GM12878 (cell line): ENCODE measurements around the gene HMCES. TPM values are rescaled to one million over a fixed set of nuclear protein-coding genes. Genes with fewer than 3 reads are reported as not detected.

Source experiments
- ATF7 ChIP-seq: fragments of 450-650 bp; IDR thresholded peaks from 2 replicates; pipeline ENCODE4 v1.6.1; 2016; ENCODE audit warnings: low read depth, mild to moderate bottlenecking
- CBFB ChIP-seq: IDR thresholded peaks from 2 replicates; pipeline ENCODE4 v1.6.1; 2016; ENCODE audit warnings: antibody characterized with exemption, low read depth
- EED ChIP-seq: sonication (generic); IDR thresholded peaks from 2 replicates; pipeline ENCODE4 v1.6.1; 2016; ENCODE audit warnings: antibody characterized with exemption, low read depth
- FOXK2 ChIP-seq: fragments of 450-650 bp; IDR thresholded peaks from 2 replicates; pipeline ENCODE4 v1.6.1; 2017; ENCODE audit warnings: mild to moderate bottlenecking, moderate library complexity
- GATAD2B ChIP-seq: fragments of 450-650 bp; conservative IDR thresholded peaks from 2 replicates; pipeline ENCODE4 v1.6.1; 2017; ENCODE audit warnings: low read depth, mild to moderate bottlenecking, moderate library complexity
- IRF4 ChIP-seq: IDR thresholded peaks from 2 replicates; pipeline ENCODE4 v1.6.1; 2011; ENCODE audit warnings: low read depth, low read length
- MTA3 ChIP-seq: IDR thresholded peaks from 2 replicates; pipeline ENCODE4 v1.6.1; 2012; ENCODE audit warnings: low read length, inconsistent platforms, borderline replicate concordance
- MXI1 ChIP-seq: fragments of 150-350 bp; IDR thresholded peaks from 2 replicates; pipeline ENCODE4 v1.6.1; 2011; ENCODE audit warnings: low read depth, mild to moderate bottlenecking, inconsistent platforms, low read length, improper control_type of control experiment
- NBN ChIP-seq: fragments of 450-650 bp; IDR thresholded peaks from 2 replicates; pipeline ENCODE4 v1.6.1; 2016
- NR2F1 ChIP-seq: fragments of 450-650 bp; conservative IDR thresholded peaks from 2 replicates; pipeline ENCODE4 v1.6.1; 2017; ENCODE audit warnings: mild to moderate bottlenecking
- PAX5 ChIP-seq: IDR thresholded peaks from 2 replicates; pipeline ENCODE4 v1.6.1; 2011; ENCODE audit warnings: low read depth, low read length, borderline replicate concordance
- POU2F2 ChIP-seq: IDR thresholded peaks from 3 replicates; pipeline ENCODE4 v1.6.1; 2011; ENCODE audit warnings: low read depth, mild to moderate bottlenecking, low read length, borderline replicate concordance
- RAD51 ChIP-seq: fragments of 450-650 bp; IDR thresholded peaks from 2 replicates; pipeline ENCODE4 v1.6.1; 2016; ENCODE audit warnings: moderate library complexity, mild to moderate bottlenecking, inconsistent platforms
- RFX5 ChIP-seq: IDR thresholded peaks from 2 replicates; pipeline ENCODE4 v1.6.1; 2011; ENCODE audit warnings: low read depth, low read length, improper control_type of control experiment
- SIN3A ChIP-seq: IDR thresholded peaks from 2 replicates; pipeline ENCODE4 v1.6.1; 2012; ENCODE audit warnings: low read depth, low read length, improper control_type of control experiment
- SMC3 ChIP-seq: IDR thresholded peaks from 2 replicates; pipeline ENCODE4 v1.6.1; 2011; ENCODE audit warnings: low read length, improper control_type of control experiment, borderline replicate concordance
- STAT3 ChIP-seq: IDR thresholded peaks from 2 replicates; pipeline ENCODE4 v1.6.1; 2011; ENCODE audit warnings: low read depth, low read length, improper control_type of control experiment
- TAF1 ChIP-seq: IDR thresholded peaks from 2 replicates; pipeline ENCODE4 v1.6.1; 2011; ENCODE audit warnings: mild to moderate bottlenecking, low read depth, low read length, borderline replicate concordance
- ZNF384 ChIP-seq: IDR thresholded peaks from 2 replicates; pipeline ENCODE4 v1.6.1; 2012; ENCODE audit warnings: low read depth, mild to moderate bottlenecking, low read length, improper control_type of control experiment, borderline replicate concordance
- ZSCAN29 ChIP-seq: fragments of 450-650 bp; IDR thresholded peaks from 2 replicates; pipeline ENCODE4 v1.6.1; 2017; ENCODE audit warnings: mild to moderate bottlenecking, moderate library complexity
- polyA plus RNA-seq, 11 experiments: library from polyadenylated mRNA; depleted of rRNA in 4 of 11; unstranded in 6 of 11; stranded (reverse) in 5 of 11; fragments of >200 nt; fragmentation: Nextera tagmentation in 4 of 11; fragmentation: Illumina TruSeq in 1 of 11; extraction: Ambion mirVana in 4 of 11; extraction: Trizol in 1 of 11; gene quantifications; 1 replicate in 1 of 11; 2 replicates in 10 of 11; pipeline versions ENCODE4 v1.2.1 to v1.2.3, GENCODE V29; 2011 to 2016; ENCODE audit warnings: inconsistent platforms in 2 of 11, missing spikeins in 2 of 11, low read depth in 1 of 11
- total RNA-seq, 4 experiments: library from RNA; depleted of rRNA in 3 of 4; stranded (reverse); fragments of >200 nt in 3 of 4; fragmentation: Illumina TruSeq in 1 of 4; extraction: Trizol in 1 of 4; gene quantifications; 2 replicates each; pipeline versions ENCODE4 v1.2.1 to v1.2.3, GENCODE V29; 2013 to 2021
- TF ChIP-seq, protein P1 (sequence below): IDR thresholded peaks from 2 replicates; pipeline ENCODE4 v1.6.1; 2012; ENCODE audit warnings: low read length, inconsistent platforms
- TF ChIP-seq, protein P2 (sequence below): fragments of 450-650 bp; IDR thresholded peaks from 2 replicates; pipeline ENCODE4 v1.6.1; 2017; ENCODE audit warnings: mild to moderate bottlenecking, moderate library complexity
- TF ChIP-seq, protein P3 (sequence below): IDR thresholded peaks from 2 replicates; pipeline ENCODE4 v1.6.1; 2011; ENCODE audit warnings: borderline replicate concordance, low read depth, mild to moderate bottlenecking, moderate library complexity, low read length; ENCODE audit not compliant: insufficient read depth, poor library complexity, severe bottlenecking
- TF ChIP-seq, protein P4 (sequence below): fragments of 450-650 bp; IDR thresholded peaks from 2 replicates; pipeline ENCODE4 v1.6.1; 2017; ENCODE audit warnings: mild to moderate bottlenecking, low read depth, inconsistent platforms; ENCODE audit not compliant: poor library complexity, severe bottlenecking

The HMCES gene
- total and polyA plus RNA-seq, 10 of the 15 experiments (the other 5 are each of a cell fraction or from before 2014, with no cell fraction given), result 12.4 to 49.8 (median 27.0) TPM

DNA sequence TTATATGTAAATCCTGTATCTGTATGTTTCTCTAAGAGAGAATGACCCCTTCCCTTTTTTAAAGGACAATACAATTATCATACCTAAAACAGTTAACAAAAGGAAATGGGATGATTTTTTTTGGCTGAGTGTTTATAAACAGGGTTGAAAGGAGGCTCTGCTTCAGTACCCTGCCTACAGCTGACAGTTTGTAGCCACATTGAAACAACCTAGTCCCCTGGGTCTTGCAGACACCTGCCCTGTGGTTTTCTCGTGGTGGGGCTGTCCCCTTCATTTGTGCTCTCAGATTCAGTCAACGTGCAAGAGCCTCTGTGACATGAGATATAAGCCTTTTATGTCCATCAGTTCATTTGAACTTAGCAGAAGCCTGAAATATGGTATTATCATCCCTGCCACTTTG is 2.3 kb upstream of the HMCES start (continued):
- TF ChIP-seq, protein P1, sequence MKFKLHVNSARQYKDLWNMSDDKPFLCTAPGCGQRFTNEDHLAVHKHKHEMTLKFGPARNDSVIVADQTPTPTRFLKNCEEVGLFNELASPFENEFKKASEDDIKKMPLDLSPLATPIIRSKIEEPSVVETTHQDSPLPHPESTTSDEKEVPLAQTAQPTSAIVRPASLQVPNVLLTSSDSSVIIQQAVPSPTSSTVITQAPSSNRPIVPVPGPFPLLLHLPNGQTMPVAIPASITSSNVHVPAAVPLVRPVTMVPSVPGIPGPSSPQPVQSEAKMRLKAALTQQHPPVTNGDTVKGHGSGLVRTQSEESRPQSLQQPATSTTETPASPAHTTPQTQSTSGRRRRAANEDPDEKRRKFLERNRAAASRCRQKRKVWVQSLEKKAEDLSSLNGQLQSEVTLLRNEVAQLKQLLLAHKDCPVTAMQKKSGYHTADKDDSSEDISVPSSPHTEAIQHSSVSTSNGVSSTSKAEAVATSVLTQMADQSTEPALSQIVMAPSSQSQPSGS, result peak; percentile 77
- peak; percentile 82; the same call in 1 of the 2 replicates for TF ChIP-seq IRF4
- peak; percentile 76; the same call in 1 of the 2 replicates for TF ChIP-seq MTA3
- peak; percentile 79; the same call in 1 of the 2 replicates for TF ChIP-seq FOXK2
- TF ChIP-seq SIN3A, result peak; percentile 82; the same call in 1 of the 2 replicates
- TF ChIP-seq TAF1, result no peak
- TF ChIP-seq SMC3, result no peak
- TF ChIP-seq ZSCAN29, result no peak
- TF ChIP-seq ATF7, result peak; percentile 81
- peak; percentile 73 for TF ChIP-seq NBN
- TF ChIP-seq RFX5, result peak; percentile 91
- peak; percentile 95 for TF ChIP-seq PAX5
- peak; percentile 44 for TF ChIP-seq NR2F1
- TF ChIP-seq ZNF384, result 0 out of 2 replicates have a peak, but pooled peaks have one; percentile 48
- TF ChIP-seq CBFB, result peak; percentile 97
- TF ChIP-seq, protein P2, sequence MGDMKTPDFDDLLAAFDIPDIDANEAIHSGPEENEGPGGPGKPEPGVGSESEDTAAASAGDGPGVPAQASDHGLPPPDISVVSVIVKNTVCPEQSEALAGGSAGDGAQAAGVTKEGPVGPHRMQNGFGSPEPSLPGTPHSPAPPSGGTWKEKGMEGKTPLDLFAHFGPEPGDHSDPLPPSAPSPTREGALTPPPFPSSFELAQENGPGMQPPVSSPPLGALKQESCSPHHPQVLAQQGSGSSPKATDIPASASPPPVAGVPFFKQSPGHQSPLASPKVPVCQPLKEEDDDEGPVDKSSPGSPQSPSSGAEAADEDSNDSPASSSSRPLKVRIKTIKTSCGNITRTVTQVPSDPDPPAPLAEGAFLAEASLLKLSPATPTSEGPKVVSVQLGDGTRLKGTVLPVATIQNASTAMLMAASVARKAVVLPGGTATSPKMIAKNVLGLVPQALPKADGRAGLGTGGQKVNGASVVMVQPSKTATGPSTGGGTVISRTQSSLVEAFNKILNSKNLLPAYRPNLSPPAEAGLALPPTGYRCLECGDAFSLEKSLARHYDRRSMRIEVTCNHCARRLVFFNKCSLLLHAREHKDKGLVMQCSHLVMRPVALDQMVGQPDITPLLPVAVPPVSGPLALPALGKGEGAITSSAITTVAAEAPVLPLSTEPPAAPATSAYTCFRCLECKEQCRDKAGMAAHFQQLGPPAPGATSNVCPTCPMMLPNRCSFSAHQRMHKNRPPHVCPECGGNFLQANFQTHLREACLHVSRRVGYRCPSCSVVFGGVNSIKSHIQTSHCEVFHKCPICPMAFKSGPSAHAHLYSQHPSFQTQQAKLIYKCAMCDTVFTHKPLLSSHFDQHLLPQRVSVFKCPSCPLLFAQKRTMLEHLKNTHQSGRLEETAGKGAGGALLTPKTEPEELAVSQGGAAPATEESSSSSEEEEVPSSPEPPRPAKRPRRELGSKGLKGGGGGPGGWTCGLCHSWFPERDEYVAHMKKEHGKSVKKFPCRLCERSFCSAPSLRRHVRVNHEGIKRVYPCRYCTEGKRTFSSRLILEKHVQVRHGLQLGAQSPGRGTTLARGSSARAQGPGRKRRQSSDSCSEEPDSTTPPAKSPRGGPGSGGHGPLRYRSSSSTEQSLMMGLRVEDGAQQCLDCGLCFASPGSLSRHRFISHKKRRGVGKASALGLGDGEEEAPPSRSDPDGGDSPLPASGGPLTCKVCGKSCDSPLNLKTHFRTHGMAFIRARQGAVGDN, result peak; percentile 48; the same call in 1 of the 2 replicates
- peak; percentile 59; the same call in 1 of the 2 replicates for TF ChIP-seq EED
- peak; percentile 91; the same call in 2 of the 3 replicates for TF ChIP-seq POU2F2
- TF ChIP-seq, protein P3, sequence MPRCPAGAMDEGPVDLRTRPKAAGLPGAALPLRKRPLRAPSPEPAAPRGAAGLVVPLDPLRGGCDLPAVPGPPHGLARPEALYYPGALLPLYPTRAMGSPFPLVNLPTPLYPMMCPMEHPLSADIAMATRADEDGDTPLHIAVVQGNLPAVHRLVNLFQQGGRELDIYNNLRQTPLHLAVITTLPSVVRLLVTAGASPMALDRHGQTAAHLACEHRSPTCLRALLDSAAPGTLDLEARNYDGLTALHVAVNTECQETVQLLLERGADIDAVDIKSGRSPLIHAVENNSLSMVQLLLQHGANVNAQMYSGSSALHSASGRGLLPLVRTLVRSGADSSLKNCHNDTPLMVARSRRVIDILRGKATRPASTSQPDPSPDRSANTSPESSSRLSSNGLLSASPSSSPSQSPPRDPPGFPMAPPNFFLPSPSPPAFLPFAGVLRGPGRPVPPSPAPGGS, result peak; percentile 93
- peak; percentile 48 for TF ChIP-seq RAD51
- TF ChIP-seq, protein P4, sequence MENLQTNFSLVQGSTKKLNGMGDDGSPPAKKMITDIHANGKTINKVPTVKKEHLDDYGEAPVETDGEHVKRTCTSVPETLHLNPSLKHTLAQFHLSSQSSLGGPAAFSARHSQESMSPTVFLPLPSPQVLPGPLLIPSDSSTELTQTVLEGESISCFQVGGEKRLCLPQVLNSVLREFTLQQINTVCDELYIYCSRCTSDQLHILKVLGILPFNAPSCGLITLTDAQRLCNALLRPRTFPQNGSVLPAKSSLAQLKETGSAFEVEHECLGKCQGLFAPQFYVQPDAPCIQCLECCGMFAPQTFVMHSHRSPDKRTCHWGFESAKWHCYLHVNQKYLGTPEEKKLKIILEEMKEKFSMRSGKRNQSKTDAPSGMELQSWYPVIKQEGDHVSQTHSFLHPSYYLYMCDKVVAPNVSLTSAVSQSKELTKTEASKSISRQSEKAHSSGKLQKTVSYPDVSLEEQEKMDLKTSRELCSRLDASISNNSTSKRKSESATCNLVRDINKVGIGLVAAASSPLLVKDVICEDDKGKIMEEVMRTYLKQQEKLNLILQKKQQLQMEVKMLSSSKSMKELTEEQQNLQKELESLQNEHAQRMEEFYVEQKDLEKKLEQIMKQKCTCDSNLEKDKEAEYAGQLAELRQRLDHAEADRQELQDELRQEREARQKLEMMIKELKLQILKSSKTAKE, result peak; percentile 85
- 0 out of 2 replicates have a peak, but pooled peaks have one; percentile 48 for TF ChIP-seq STAT3
- TF ChIP-seq MXI1, result peak; percentile 71
- no peak for TF ChIP-seq GATAD2B
